HepG2 (cell line): ENCODE results near the gene NAA38. TPM values are rescaled to one million over a fixed set of nuclear protein-coding genes. Genes with fewer than 3 reads are reported as not detected.

Source experiments
- BCL6 ChIP-seq: IDR thresholded peaks from 2 replicates; pipeline ENCODE4 v1.6.1; 2016; ENCODE audit warnings: missing genetic modification reagents, missing compliant biosample characterization
- BRD4 ChIP-seq: sonication (generic); formaldehyde crosslinking; IDR thresholded peaks from 2 replicates; pipeline ENCODE4 v1.4.0; 2020; ENCODE audit warnings: missing genetic modification reagents
- CENPX ChIP-seq: sonication (generic); formaldehyde crosslinking; IDR thresholded peaks from 2 replicates; pipeline ENCODE4 v1.9.0; 2021; ENCODE audit warnings: mild to moderate bottlenecking, missing genetic modification reagents, moderate library complexity
- KDM2A ChIP-seq: sonication (generic); formaldehyde crosslinking; IDR thresholded peaks from 2 replicates; pipeline ENCODE4 v1.4.0; 2020; ENCODE audit warnings: low read depth, missing genetic modification reagents, borderline replicate concordance
- KDM5A ChIP-seq: fragments of 200-600 bp; sonication (generic); IDR thresholded peaks from 2 replicates; pipeline ENCODE4 v1.7.0; 2018; ENCODE audit warnings: antibody characterized with exemption, mild to moderate bottlenecking, low read length, borderline replicate concordance
- KLF15 ChIP-seq: sonication (generic); formaldehyde crosslinking; IDR thresholded peaks from 2 replicates; pipeline ENCODE4 v1.8.1; 2023; ENCODE audit warnings: borderline replicate concordance, mild to moderate bottlenecking, inconsistent platforms, missing genetic modification reagents, mixed read lengths
- NBN ChIP-seq: fragments of 450-650 bp; conservative IDR thresholded peaks from 2 replicates; pipeline ENCODE4 v1.6.1; 2017
- NFYC ChIP-seq: IDR thresholded peaks from 2 replicates; pipeline ENCODE4 v1.6.1; 2016; ENCODE audit warnings: missing genetic modification reagents, missing compliant biosample characterization
- NPAS2 ChIP-seq: sonication (generic); formaldehyde crosslinking; IDR thresholded peaks from 2 replicates; pipeline ENCODE4 v1.8.0; 2022; ENCODE audit warnings: mild to moderate bottlenecking, missing genetic modification reagents, borderline replicate concordance
- PHF5A ChIP-seq: IDR thresholded peaks from one replicate; pipeline ENCODE4 v1.6.1; 2018; ENCODE audit warnings: low read depth, missing genetic modification reagents; ENCODE audit not compliant: unreplicated experiment
- RARG ChIP-seq: sonication (generic); formaldehyde crosslinking; IDR thresholded peaks from 2 replicates; pipeline ENCODE4 v1.4.0; 2020; ENCODE audit warnings: low read depth, mild to moderate bottlenecking, missing genetic modification reagents
- SOX5 ChIP-seq: IDR thresholded peaks from 2 replicates; pipeline ENCODE4 v1.6.1; 2016; ENCODE audit warnings: borderline replicate concordance
- THAP11 ChIP-seq: IDR thresholded peaks from 2 replicates; pipeline ENCODE4 v1.6.1; 2016; ENCODE audit warnings: missing biosample characterization, missing genetic modification reagents
- TMF1 ChIP-seq: sonication (generic); formaldehyde crosslinking; IDR thresholded peaks from 2 replicates; pipeline ENCODE4 v1.8.1; 2022; ENCODE audit warnings: low read depth, missing genetic modification reagents
- ZEB1 ChIP-seq: IDR thresholded peaks from 2 replicates; pipeline ENCODE4 v1.6.1; 2012; ENCODE audit warnings: mild to moderate bottlenecking, low read depth, inconsistent platforms; ENCODE audit not compliant: insufficient replicate concordance
- ZFP82 ChIP-seq: sonication (generic); formaldehyde crosslinking; IDR thresholded peaks from 2 replicates; pipeline ENCODE4 v1.5.1; 2020; ENCODE audit warnings: mild to moderate bottlenecking, missing genetic modification reagents, borderline replicate concordance
- ZNF121 ChIP-seq: sonication (generic); formaldehyde crosslinking; IDR thresholded peaks from 2 replicates; pipeline ENCODE4 v1.5.0; 2020; ENCODE audit warnings: mild to moderate bottlenecking, missing genetic modification reagents
- ZNF143 ChIP-seq: sonication (generic); formaldehyde crosslinking; IDR thresholded peaks from 2 replicates; pipeline ENCODE4 v1.4.0; 2020; ENCODE audit warnings: missing genetic modification reagents
- ZNF20 ChIP-seq: sonication (generic); formaldehyde crosslinking; IDR thresholded peaks from 2 replicates; pipeline ENCODE4 v1.4.0; 2020; ENCODE audit warnings: mild to moderate bottlenecking, moderate library complexity, missing genetic modification reagents
- ZNF3 ChIP-seq: IDR thresholded peaks from 2 replicates; pipeline ENCODE4 v1.7.0; 2017; ENCODE audit warnings: inconsistent platforms
- ZNF44 ChIP-seq: sonication (generic); formaldehyde crosslinking; IDR thresholded peaks from 2 replicates; pipeline ENCODE4 v1.5.1; 2020; ENCODE audit warnings: mild to moderate bottlenecking, missing genetic modification reagents
- ZNF564 ChIP-seq: sonication (generic); formaldehyde crosslinking; IDR thresholded peaks from 2 replicates; pipeline ENCODE4 v1.8.1; 2023; ENCODE audit warnings: mild to moderate bottlenecking, missing genetic modification reagents
- ZNF782 ChIP-seq: sonication (generic); formaldehyde crosslinking; IDR thresholded peaks from 2 replicates; pipeline ENCODE4 v1.4.0; 2020; ENCODE audit warnings: missing genetic modification reagents, mild to moderate bottlenecking, borderline replicate concordance
- ZNF788 ChIP-seq: sonication (generic); formaldehyde crosslinking; IDR thresholded peaks from 2 replicates; pipeline ENCODE4 v1.5.0; 2020; ENCODE audit warnings: mild to moderate bottlenecking, missing genetic modification reagents, borderline replicate concordance
- ZNF790 ChIP-seq: sonication (generic); formaldehyde crosslinking; IDR thresholded peaks from 2 replicates; pipeline ENCODE4 v1.8.0; 2022; ENCODE audit warnings: missing genetic modification reagents, mild to moderate bottlenecking, borderline replicate concordance
- polyA plus RNA-seq, 8 experiments: library from polyadenylated mRNA; depleted of rRNA in 3 of 8; stranded (reverse) in 7 of 8; unstranded in 1 of 8; fragments of >200 nt; fragmentation: Illumina TruSeq in 4 of 8; extraction: Trizol in 4 of 8; gene quantifications; 2 replicates each; pipeline versions ENCODE4 v1.2.1 to v1.2.3, GENCODE V29; 2011 to 2016; ENCODE audit warnings: low read depth in 4 of 8, missing spikeins in 1 of 8, mixed read lengths in 1 of 8; ENCODE audit not compliant: insufficient read depth in 1 of 8
- total RNA-seq, 5 experiments: library from RNA; depleted of rRNA; stranded (reverse); fragments of >200 nt; fragmentation: Illumina TruSeq; extraction: Trizol; gene quantifications; 2 replicates each; pipeline ENCODE4 v1.2.3, GENCODE V29; 2016; ENCODE audit warnings: low read depth in 1 of 5
- TF ChIP-seq, protein P1 (sequence below): sonication (generic); formaldehyde crosslinking; IDR thresholded peaks from 2 replicates; pipeline ENCODE4 v1.5.1; 2020; ENCODE audit warnings: missing genetic modification reagents, mild to moderate bottlenecking, borderline replicate concordance
- TF ChIP-seq, protein P2 (sequence below): sonication (generic); formaldehyde crosslinking; IDR thresholded peaks from 2 replicates; pipeline ENCODE4 v1.4.0; 2020; ENCODE audit warnings: missing genetic modification reagents
- TF ChIP-seq, protein P3 (sequence below): sonication (generic); formaldehyde crosslinking; IDR thresholded peaks from 2 replicates; pipeline ENCODE4 v1.4.0; 2020; ENCODE audit warnings: missing genetic modification reagents, borderline replicate concordance

Gene NAA38
- total and polyA plus RNA-seq, 2 of the 13 experiments (the other 11 are each of a cell fraction or from before 2014, with no cell fraction given), result 46.9 to 91.6 TPM

DNA sequence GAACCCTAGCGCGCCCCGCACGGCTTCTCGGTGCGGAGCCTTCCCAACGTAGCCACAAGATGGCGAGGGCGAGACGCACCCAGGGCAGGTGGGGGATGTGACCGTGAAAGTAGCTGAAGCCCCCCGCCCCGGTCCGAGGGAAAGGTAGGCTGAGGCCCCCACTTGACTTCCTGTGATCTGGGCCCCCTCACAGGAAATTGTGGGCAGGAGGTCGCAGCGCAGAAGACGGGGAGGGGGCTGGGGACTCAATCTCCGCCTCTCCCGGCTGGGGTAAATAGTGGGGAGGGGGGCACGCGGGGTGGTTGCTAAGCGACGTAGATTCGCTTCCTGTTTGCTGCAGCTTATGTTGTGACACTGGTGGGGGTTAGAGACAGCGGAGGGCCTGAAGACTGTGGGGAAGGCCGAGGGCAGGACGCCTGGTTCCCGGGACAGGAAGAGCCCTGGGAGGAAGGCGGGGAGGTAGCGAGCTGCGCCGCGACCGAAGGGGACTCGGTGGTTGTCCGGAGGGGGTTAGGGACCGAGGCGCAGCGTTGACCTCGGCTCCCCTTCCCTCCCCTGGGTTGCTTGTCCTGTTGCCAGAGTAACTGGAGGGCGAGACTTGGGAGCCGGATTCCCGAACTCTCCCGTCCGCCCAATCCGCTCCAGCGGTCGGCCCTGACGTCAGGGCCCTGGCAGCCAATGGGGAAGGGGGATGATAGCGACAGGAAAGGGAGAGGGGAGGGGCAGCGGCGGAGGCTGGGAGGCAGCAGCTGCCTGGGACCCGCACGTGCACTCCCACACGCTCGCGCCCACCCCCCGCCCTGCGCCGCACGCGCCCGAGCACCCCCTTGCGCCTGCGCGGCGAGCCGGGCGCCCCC is 22.2 kb downstream of the NAA38 start (continued):
- TF ChIP-seq KLF15 (CRISPR knock-in tag), result no peak
- TF ChIP-seq ZNF790 (CRISPR knock-in tag), result peak; percentile 52; the same call in 1 of the 2 replicates
- TF ChIP-seq ZFP82 (CRISPR knock-in tag), result no peak
- TF ChIP-seq RARG (CRISPR knock-in tag), result no peak
- TF ChIP-seq NBN, result no peak
- no peak for TF ChIP-seq ZNF44
- TF ChIP-seq BRD4, result no peak
- TF ChIP-seq KDM2A, result peak; percentile 76; the same call in 1 of the 2 replicates
- TF ChIP-seq TMF1, result no peak; the same call in 1 of the 2 replicates
- peak; percentile 86 for TF ChIP-seq NFYC (CRISPR knock-in tag)
- TF ChIP-seq BCL6 (CRISPR knock-in tag), result peak; percentile 35; the same call in 1 of the 2 replicates
- TF ChIP-seq ZEB1, result peak; percentile 36
- TF ChIP-seq, protein P1, sequence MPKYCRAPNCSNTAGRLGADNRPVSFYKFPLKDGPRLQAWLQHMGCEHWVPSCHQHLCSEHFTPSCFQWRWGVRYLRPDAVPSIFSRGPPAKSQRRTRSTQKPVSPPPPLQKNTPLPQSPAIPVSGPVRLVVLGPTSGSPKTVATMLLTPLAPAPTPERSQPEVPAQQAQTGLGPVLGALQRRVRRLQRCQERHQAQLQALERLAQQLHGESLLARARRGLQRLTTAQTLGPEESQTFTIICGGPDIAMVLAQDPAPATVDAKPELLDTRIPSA (CRISPR knock-in tag), result no peak; the same call in 1 of the 2 replicates
- no peak; the same call in 1 of the 2 replicates for TF ChIP-seq ZNF788 (CRISPR knock-in tag)
- no peak for TF ChIP-seq CENPX (CRISPR knock-in tag)
- no peak for TF ChIP-seq ZNF564 (CRISPR knock-in tag)
- TF ChIP-seq, protein P2, sequence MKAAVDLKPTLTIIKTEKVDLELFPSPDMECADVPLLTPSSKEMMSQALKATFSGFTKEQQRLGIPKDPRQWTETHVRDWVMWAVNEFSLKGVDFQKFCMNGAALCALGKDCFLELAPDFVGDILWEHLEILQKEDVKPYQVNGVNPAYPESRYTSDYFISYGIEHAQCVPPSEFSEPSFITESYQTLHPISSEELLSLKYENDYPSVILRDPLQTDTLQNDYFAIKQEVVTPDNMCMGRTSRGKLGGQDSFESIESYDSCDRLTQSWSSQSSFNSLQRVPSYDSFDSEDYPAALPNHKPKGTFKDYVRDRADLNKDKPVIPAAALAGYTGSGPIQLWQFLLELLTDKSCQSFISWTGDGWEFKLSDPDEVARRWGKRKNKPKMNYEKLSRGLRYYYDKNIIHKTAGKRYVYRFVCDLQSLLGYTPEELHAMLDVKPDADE (CRISPR knock-in tag), result no peak
- no peak for TF ChIP-seq ZNF20 (CRISPR knock-in tag)
- TF ChIP-seq THAP11 (CRISPR knock-in tag), result peak; percentile 38; the same call in 1 of the 2 replicates
- no peak for TF ChIP-seq PHF5A
- no peak for TF ChIP-seq NPAS2 (CRISPR knock-in tag)
- TF ChIP-seq ZNF3 (CRISPR knock-in tag), result no peak
- TF ChIP-seq ZNF121, result no peak
- TF ChIP-seq, protein P3, sequence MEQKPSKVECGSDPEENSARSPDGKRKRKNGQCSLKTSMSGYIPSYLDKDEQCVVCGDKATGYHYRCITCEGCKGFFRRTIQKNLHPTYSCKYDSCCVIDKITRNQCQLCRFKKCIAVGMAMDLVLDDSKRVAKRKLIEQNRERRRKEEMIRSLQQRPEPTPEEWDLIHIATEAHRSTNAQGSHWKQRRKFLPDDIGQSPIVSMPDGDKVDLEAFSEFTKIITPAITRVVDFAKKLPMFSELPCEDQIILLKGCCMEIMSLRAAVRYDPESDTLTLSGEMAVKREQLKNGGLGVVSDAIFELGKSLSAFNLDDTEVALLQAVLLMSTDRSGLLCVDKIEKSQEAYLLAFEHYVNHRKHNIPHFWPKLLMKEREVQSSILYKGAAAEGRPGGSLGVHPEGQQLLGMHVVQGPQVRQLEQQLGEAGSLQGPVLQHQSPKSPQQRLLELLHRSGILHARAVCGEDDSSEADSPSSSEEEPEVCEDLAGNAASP (CRISPR knock-in tag), result 0 out of 2 replicates have a peak, but pooled peaks have one; percentile 7
- peak; percentile 58; the same call in 1 of the 2 replicates for TF ChIP-seq SOX5 (CRISPR knock-in tag)
- no peak for TF ChIP-seq ZNF782 (CRISPR knock-in tag)
- TF ChIP-seq ZNF143 (CRISPR knock-in tag), result peak; percentile 25; the same call in 1 of the 2 replicates
- TF ChIP-seq KDM5A, result no peak
